DMS114 treated with DMSO at 0.1 percent for 48 hours (cell line): ENCODE data around the gene SP3.

ENCODE experiments used
- DNase-seq: peaks from one replicate; lab custom pipeline; 2025; ENCODE audit not compliant: unreplicated experiment; lab: John Stamatoyannopoulos, UW

Gene SP3

DNA sequence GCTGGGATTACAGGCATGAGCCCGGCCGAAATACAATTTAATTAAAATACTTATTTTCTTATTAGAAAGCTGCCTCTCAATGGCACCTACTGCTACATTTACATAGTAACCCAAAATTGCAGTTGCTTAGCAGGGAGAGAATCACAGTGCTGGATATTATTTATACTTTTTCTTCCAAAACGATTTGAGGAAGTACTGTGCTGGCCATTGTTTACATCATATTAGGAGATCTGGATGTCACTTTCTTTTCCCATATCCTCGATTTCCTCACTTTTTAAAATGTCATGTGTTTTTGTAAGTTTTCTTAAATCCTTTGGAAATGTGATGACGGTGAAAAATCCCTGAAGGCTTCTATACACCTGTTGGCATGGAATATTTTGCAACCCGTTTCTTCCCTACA lies 3.4 kb upstream of the SP3 start:
- DNase-seq = no peak

DNA sequence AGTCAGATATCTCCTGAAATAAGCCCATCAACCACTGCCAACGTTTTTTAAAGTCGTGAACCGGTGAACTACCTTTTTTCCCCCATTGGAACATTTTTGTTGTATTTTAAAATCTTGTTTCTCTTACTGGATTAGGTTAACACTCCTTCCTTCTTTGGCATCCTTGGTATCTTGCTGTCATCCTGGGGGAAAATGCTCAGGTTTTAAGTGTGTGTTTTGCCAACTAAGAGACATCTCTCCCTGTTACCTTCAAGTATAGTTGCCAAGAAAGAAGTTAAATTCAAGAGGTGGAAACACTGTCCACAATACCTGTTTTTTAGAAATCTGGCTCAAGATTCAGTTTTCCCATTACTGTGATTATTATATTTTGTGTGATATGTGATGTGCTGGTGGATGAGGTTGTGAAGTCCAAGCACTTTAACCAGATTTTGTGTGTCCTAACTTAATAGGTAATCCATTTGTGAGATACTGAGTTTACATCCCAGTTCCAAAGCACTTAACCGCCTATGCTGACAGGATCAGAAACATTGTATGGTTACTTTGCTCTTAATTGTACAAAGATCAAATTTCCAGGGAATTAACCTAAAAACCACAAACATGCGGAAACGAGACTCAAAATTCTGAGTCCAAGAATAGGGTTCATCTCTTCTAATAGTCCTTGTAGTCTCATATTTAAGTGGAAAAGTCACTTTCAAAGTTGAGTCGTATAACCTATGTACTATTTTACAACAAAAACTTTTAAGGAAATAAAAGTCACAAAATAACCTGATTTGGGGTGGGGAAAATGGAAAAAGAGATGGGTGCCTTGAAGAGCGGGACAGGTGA lies 1.3 kb upstream of the SP3 start:
- no peak for DNase-seq

DNA sequence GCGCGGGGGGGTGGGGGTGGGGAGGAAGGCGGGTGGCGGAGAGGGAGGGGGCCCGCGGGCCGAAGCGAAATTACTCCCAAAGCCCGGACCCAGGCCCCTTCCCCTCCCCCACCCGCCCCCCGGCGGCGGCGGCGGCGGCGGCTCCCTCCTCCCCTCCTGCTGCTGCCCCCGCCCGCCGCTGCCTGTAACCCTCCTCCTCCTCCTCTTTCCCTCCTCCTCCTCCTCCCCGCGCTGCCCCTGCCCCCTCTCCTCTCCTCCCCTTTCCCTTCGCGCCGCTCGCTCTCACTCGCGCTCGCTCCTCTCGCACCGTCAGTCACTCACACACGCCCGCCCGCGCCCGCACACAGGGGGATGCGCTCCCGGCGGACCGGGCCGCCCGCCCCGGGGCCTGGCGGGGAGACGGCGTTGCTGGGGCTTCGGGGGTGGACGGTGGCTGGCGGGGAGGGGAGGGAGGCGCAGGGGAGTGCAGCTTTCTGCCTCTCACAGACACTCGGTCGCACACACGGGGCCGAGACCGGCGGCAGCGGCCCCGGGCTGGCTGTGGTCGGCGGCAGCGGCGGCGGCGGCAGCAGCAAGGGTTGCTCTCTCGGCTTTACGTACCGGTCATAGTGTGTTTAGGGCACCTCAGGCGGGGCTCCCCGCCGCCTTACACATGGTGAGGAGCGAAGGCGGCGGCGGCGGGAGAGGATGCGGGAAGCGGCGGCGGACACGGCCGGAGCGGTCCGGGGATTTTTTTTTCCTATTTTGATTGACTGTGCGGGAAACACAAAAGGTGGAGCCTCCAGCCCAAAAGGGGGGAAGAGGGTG lies 405 bp downstream of the SP3 start:
- DNase-seq = peak; percentile 52

DNA sequence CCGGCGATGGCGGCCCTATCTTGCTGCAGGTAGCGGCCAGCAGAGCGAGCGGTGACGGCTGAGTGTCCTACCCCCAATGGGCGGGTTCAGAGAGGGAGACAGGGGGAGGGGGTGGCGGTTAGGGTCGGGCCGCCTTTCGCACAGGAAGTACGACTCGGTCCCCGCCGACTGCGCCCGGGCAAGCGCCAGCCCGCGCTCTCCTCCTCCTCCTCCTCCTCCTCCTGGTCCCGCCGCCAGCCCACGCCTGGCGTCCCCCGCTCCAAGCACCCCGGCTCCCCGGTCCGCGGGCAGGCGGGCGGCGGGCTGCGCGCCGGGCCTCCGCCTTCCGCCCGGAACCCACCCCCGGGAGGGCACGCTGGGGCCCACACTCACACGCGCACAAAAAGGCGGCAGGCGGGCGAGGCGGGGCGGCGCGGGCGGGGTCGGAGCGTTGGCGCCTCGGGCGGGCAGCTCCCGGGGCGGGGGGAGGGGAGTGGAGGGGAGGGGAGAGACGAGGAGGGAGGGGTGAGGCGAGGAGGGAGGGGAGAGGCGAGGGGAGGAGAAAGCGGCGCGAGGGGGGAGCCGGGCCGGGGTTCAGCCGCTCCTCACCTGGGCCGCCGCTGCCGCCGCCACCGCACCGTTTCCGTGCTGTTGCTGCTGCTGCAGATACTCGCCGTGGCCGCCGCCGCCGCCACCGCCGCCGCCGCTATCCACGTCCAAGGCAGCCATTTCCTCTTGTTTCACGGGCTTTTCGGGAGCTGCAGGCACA lies 1.2 kb downstream of the SP3 start:
- peak; percentile 48 for DNase-seq

DNA sequence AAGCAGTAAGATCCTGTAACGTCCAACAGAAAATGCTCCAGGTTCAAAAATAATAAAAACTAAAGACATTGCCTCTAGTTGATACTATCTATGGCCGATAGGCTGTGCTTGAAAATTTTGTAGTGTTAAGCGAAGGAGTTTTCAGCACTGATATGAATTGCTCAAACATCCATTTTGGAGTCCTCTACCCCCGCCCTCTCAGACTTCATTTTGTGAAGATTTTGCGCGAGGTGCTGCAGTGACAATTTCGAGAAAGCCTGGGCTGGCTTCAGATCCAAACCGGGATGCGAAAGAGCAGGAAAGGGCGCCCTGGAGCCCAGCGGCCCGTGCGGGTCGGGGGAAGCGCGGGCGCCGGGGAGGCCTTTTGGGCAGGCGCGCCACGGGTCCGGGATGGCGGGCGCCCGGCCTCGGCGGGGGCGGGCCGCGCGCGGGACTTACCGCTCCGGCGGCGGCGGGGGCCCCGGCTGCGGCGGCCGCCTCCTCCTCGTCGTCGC lies 1.8 kb downstream of the SP3 start:
- peak; percentile 21 for DNase-seq

DNA sequence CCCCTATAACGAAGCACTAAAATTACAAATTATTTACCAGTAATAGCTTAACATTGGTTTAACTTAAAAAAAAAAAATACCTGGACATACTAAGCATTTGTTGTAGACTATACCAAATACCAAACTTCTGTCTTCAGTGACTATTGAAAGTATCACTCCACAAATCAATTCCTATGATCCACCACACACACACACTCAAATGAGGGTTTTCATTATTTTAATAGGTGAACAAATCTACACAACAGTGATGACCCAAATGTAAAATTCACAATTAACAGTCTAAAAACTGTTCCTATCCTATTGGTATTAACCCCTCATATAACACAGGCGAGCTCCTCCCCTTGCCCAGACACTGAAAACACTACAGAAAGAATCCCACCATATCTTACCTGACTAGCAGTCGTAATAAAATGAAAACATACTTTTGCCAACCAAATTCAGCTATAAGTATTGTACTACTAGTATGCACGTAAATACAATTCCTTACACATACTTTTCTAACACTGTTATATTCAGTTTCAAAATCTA lies 2.5 kb downstream of the SP3 start:
- DNase-seq = peak; percentile 28

DNA sequence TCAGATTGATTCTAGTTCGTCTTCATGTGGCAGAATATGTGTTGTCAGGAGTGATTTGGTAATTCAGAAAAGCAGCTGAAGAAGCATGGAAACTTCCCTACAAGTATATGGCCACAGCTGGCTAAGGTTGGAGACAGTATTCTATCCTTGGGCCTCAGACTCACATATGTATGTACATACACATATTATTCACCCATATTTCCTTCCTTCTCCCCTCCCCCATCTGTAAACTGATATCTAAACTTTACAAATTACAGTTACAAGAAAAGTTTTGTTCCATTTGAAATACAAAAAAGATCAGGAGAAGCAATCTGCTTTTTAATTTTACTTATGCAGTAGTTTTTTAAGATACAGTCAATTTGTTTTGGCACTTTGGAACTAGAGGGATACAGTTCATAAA lies 3.1 kb downstream of the SP3 start:
- DNase-seq = no peak

DNA sequence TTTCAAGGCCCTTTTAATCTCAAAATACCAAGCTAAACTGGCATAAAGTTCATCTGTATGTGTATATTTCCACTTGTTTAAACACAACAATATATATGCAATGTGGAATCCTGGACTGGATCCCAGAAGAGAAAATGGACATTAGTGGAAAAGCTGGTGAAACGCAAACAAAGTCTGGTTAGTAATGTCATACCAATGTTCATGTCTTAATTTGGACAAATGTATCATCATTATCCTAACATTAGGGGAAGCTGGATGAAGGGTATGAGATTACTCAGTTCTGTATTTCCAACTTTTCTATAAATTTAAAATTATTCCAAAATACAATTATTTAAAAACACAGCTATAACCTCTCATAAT lies 3.8 kb downstream of the SP3 start:
- DNase-seq = no peak

DNA sequence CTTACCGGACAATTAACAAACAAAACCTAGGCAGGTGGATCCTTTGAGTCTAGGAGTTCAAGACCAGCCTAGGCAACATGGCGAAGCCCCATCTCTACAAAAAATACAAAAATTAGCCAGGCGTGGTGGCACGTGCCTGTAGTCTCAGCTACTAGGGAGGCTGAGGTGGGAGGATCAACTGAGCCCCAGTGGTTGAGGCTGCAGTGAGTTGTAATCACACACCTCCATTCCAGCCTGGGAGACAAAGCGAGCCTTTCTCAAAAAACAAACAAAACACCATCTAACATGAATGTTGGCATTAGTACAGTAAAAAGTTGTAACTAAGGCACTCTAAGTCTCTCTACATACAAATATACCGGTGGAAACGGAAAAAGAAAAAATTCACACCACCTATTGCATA lies 5.3 kb downstream of the SP3 start:
- no peak for DNase-seq

DNA sequence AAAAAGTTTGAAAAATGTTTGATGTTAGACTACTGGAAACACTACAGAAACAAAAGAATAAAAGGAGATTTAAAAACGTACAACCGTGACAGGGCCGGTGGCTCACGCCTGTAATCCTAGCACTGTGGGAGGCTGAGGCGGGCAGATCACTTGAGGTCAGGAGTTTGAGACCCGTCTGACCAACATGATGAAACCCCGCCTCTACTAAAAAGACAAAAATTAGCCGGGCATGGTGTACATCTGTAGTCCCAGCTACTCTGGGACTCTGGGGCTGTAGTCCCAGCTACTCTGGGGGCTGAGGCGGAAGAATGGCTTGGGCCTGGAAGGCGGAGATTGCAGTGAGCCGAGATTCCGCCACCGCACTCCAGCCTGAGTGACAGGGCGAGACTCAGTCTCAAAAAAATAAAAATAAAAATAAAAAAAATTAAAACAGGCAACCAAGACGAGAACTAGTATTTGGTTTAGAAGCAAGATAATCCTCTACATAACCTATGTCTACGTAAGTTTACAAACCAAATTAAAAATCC lies 5.8 kb downstream of the SP3 start:
- DNase-seq = no peak

DNA sequence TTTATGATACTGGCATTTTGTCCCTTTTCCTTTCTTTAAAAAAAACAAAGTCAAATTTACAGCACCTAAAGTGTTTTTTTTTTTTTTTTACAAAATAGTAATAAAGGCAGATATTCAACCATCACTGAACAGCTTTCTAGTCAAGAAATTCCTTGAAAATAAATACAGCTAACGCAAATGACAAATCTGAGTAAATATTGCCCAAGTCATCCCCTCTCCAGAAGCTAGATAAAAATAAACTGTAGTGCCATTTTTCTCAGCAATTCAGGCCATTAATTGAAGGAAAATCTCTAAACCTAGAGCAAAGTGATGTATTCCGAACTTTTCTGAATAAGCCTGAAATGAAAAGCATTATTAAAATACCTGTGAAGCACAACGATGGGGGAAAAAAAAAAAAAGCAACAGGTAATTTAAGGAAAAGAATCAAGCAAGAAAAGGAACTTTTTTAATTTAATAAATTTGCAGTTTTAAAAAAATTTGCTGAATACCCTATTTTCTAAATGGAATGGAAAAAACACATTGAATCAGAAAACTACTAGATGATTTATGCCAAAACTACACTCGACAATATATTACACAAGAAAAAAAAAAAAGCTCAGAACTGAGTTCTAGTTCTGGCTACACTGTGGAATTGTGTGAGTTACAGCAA lies 6.9 kb downstream of the SP3 start:
- no peak for DNase-seq

DNA sequence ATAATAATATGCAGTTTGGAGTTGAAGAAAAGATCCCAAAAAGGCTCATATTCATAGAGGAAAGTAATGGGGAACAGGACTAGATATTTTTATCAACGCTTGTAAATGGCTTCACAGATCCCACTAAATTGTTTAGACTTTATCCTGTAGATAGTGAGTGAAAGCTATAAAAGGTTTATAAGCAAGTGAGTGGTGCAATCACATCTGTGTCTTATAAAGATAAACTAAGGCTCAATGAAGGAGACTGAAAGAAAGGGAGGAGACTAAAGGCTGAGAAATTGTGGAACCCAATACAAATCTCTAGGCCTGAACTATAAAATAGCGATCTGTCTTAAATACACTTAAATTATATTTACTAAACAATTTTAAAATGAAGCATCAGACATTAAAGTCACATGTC lies 7.7 kb downstream of the SP3 start:
- DNase-seq = no peak

DNA sequence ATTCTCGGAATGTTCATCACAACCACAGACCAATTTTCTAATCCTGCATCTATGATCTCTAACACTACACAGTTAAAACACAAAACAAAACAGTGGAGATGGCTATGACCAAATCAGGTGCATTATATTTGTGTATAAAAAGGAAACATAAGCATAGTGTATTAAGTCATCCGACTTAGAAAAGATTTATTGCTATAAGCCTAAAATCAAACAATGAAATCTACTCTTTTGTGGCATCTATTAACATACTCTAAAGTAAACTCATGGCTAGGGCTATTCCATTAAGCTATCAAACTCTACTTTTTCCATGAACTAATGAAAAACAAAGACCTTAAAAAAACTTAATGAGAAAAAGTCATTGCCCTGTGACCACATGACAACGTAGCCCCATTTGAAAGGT lies 8.7 kb downstream of the SP3 start:
- no peak for DNase-seq

DNA sequence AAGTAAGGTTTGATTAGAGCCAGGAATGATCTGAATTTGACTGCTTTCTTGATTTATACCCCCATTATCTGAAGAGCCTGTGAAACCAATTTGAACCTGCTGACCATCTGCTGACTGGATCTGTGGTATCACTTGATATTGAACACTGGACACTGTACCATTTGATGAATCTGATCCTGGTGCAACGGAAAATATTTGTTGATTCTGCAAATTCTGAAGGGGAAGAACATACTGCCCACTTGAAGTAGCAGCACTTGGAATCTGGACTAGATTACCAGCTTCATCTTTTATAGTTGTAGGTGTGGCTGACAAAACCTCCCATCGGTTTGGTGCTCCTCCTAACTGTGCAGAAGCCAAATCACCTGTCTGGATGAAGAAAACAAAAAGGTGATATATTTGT lies 9.3 kb downstream of the SP3 start:
- no peak for DNase-seq

DNA sequence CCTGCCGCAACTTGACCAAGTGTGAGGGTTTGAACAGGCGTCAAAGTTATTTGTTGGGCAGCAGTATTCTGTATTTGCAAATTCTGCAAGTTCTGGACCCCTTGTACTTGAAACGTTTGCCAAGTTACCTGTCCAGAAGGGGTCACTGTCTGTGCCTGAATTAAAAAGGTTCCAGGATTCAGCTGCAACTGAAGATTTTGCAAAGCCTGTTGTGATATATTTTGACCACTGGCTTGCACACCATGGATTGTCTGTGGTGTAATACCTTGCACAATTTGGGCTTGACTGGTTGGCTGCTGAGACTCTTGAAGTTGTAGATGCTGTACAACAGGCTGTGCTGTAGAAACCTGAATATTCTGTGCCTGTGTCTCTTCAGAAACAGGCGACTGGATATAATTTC lies 10.2 kb downstream of the SP3 start:
- DNase-seq = no peak

DNA sequence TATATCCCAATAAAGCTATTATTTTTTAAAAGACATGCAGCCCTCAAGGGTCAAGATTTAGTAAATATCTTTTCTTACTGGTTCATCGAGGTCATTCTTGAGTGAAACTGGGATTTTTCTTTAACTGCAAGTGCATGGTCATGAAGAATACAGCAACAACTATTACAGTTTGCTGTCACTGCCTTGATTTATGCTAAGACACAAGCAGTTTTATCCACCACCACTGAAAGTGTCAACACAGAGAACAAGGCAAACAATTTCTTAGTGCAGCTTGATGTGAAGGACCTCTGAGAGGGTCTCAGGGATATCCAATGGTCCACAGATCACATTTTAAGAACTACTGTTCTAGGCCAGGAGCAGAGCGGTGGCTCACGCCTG lies 12.1 kb downstream of the SP3 start:
- DNase-seq = no peak

DNA sequence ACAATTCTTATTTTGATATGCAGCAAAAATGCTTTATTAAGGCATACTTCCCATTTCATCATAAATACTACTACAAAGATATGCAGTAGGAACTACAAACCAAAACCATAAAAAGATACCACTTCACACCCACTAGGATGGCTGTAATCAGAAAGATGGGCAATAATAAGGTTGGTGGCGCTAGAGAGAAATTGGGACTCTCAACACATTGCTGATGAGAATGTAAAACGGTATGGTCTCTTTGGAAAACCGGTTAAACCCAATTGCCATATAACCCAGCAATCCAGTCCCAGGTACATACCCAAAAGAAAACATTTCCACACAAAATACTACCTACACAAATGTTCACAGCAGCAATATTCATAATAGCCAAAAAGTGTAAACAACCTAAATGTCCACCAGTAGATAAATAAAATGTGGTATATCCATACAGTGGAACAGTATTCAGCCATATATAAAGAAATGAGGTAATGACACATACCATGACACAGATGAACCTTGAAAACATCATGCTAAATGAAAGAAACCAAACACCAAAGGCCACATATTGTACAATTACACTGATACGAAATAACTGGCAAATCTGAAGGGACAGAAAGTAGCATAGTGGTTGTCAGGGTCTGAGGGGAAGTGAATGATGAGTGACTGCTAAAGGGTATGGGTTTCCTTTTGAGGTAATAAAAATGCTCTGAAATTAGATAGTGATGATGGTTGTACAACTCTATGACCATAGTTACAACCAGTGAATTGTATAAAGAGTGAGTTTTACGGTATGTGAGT lies 12.7 kb downstream of the SP3 start:
- no peak for DNase-seq

DNA sequence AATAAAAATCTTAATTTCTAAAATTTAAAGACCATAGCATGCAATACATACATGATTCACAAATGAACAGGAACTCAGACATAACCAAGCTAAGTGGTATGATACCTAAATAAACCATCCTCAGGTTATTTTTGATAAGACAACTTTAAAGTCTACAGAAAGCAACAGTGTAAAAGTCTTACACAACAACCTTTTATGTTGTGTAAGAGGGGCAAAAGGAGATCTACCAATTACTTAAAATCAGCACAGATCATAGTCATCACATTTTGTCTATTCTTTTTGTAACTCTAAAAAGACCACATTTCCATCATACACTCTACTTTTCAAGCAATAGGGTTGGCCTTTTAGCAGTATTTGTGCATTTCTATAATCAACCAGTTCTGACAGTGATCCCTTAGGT lies 16.3 kb downstream of the SP3 start:
- no peak for DNase-seq

DNA sequence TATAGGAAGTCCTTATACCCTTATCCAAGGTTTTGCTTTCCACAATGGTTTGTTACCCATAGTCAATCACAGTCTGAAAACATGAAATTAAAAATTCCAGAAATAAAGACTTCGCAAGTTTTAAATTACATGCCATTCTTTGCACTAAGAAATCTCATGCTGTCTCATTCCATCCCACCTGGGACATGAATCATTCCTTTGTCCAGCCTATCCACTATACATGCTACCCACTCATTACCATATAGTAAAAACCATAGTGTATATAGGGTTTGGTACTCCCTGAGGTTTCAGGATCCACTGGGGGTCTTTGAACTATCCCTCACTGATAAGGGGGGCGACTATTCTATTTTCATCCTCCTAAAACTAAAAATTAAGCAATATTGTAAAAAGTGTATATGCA lies 17.0 kb downstream of the SP3 start:
- no peak for DNase-seq

DNA sequence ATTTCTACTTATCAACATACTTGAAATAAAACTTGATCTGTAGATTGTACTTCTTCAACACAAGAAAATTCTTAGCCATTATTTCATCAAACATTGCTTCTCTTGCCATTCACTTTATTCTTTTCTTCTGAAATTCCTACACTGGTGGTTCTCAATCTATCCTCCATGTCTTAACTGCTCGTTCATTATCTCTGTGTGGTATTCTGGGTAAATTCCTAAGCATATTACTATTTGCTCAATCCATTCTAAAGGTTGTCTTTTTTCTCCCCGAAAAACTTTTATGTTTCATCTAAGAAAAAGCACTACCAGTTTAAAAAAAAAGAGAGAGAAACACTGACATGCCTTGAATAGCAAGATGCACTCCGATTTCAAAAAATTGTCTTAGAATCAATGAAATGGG lies 18.0 kb downstream of the SP3 start:
- no peak for DNase-seq
